Activated T-helper 17 cell treated with anti-CD3 and anti-CD28 coated beads, Interleukin-2, amount 50 U/mL, for 72 hours (primary cell): Measurements from ENCODE around the gene WASF2. TPM values are rescaled to one million over a fixed set of nuclear protein-coding genes. Genes with fewer than 3 reads are reported as not detected.
A peak's percentile ranks its signal among the peaks of the same experiment; 100 is the strongest.
"Not testable (repeated sequence)": the region's sequence is repeated elsewhere in the genome, so short reads cannot be mapped to it uniquely, and the experiment has no call there.

Experiments used
- ATAC-seq: fragments of 150-1000 bp; cut with Tn5 transposase; replicated peaks from 2 replicates; pipeline ENCODE4 v1.10.0; 2021; ENCODE audit warnings: mild to moderate bottlenecking, moderate library complexity
- H3K27ac Mint-ChIP-seq: one replicate; pipeline ENCODE4 v1.8.0; 2022; ENCODE audit warnings: mixed read lengths
- H3K27me3 Mint-ChIP-seq: one replicate; pipeline ENCODE4 v1.8.0; 2022; ENCODE audit warnings: mixed read lengths
- H3K36me3 Mint-ChIP-seq: one replicate; pipeline ENCODE4 v1.8.0; 2022; ENCODE audit warnings: low read depth, mild to moderate bottlenecking, mixed read lengths
- H3K4me1 Mint-ChIP-seq: one replicate; pipeline ENCODE4 v1.8.0; 2022; ENCODE audit warnings: mixed read lengths
- H3K4me3 Mint-ChIP-seq: one replicate; pipeline ENCODE4 v1.8.0; 2022; ENCODE audit warnings: mild to moderate bottlenecking, mixed read lengths
- H3K9me3 Mint-ChIP-seq: one replicate; pipeline ENCODE4 v1.8.0; 2022; ENCODE audit warnings: mixed read lengths
- total RNA-seq, 2 donors: library from RNA; stranded (reverse); gene quantifications; one replicate each; pipeline ENCODE4 v1.2.3, GENCODE V29; 2022

The WASF2 gene
- total RNA-seq, 2 donors from 2014 or later = 85.7 to 125 TPM

GRCh38 chr1:27464926-27465647 is 24.9 kb downstream of the WASF2 start:
- H3K36me3 Mint-ChIP-seq = peaks cover 55% of the 10 kb centered on the region
- ATAC-seq = no peak
- H3K9me3 Mint-ChIP-seq = no peaks in the 10 kb centered on the region
- H3K27me3 Mint-ChIP-seq = no peaks in the 10 kb centered on the region
- no peak overlapping the region for H3K4me3 Mint-ChIP-seq
- H3K27ac Mint-ChIP-seq = peak overlapping the region; percentile 16
- H3K4me1 Mint-ChIP-seq = peaks cover 30% of the 10 kb centered on the region

GRCh38 chr1:27463916-27464315 is 26.1 kb downstream of the WASF2 start:
- not testable (repeated sequence) for ATAC-seq, H3K27me3 Mint-ChIP-seq, H3K27ac Mint-ChIP-seq, H3K4me3 Mint-ChIP-seq, H3K9me3 Mint-ChIP-seq
- H3K4me1 Mint-ChIP-seq = peaks cover 19% of the 10 kb centered on the region
- peaks cover 43% of the 10 kb centered on the region for H3K36me3 Mint-ChIP-seq

- Mint-ChIP-seq H3K4me1 (peaks cover 16% of the 10 kb centered on the region), H3K36me3 (peaks cover 29% of the 10 kb centered on the region)
- H3K9me3 Mint-ChIP-seq, ATAC-seq, H3K27me3 Mint-ChIP-seq, H3K4me3 Mint-ChIP-seq, H3K27ac Mint-ChIP-seq: not testable (repeated sequence)
Observed at GRCh38 chr1:27458521-27458920, 31.4 kb downstream of the WASF2 start.

- no peaks in the 10 kb centered on the region for H3K9me3 Mint-ChIP-seq
- peak overlapping the region; percentile 80 for H3K27ac Mint-ChIP-seq
- peaks cover 25% of the 10 kb centered on the region for H3K4me1 Mint-ChIP-seq
- ATAC-seq = peak; percentile 96
- no peaks in the 10 kb centered on the region for H3K27me3 Mint-ChIP-seq
- peaks cover 20% of the 10 kb centered on the region for H3K36me3 Mint-ChIP-seq
- peak overlapping the region; percentile 54 for H3K4me3 Mint-ChIP-seq
Observed at GRCh38 chr1:27455139-27455811, 34.7 kb downstream of the WASF2 start.

GRCh38 chr1:27454610-27455009 is 35.4 kb downstream of the WASF2 start:
- H3K9me3 Mint-ChIP-seq = no peaks in the 10 kb centered on the region
- no peaks in the 10 kb centered on the region for H3K27me3 Mint-ChIP-seq
- peak overlapping the region; percentile 54 for H3K4me3 Mint-ChIP-seq
- peaks cover 27% of the 10 kb centered on the region for H3K36me3 Mint-ChIP-seq
- H3K4me1 Mint-ChIP-seq = peaks cover 25% of the 10 kb centered on the region
- no peak for ATAC-seq
- H3K27ac Mint-ChIP-seq = no peak overlapping the region

- H3K27ac Mint-ChIP-seq = no peak overlapping the region
- no peak for ATAC-seq
- H3K27me3 Mint-ChIP-seq = no peaks in the 10 kb centered on the region
- H3K9me3 Mint-ChIP-seq = no peaks in the 10 kb centered on the region
- peaks cover 45% of the 10 kb centered on the region for H3K36me3 Mint-ChIP-seq
- no peak overlapping the region for H3K4me3 Mint-ChIP-seq
- peaks cover 38% of the 10 kb centered on the region for H3K4me1 Mint-ChIP-seq
Observed at GRCh38 chr1:27451343-27451742, 38.6 kb downstream of the WASF2 start.

- no peaks in the 10 kb centered on the region for H3K27me3 Mint-ChIP-seq
- peak; percentile 40 for ATAC-seq
- peak overlapping the region; percentile 3 for H3K27ac Mint-ChIP-seq
- no peaks in the 10 kb centered on the region for H3K9me3 Mint-ChIP-seq
- H3K4me1 Mint-ChIP-seq = peaks cover 41% of the 10 kb centered on the region
- H3K36me3 Mint-ChIP-seq = peaks cover 48% of the 10 kb centered on the region
- H3K4me3 Mint-ChIP-seq = no peak overlapping the region
Observed at GRCh38 chr1:27448982-27449381, 41.0 kb downstream of the WASF2 start.

- H3K4me1 Mint-ChIP-seq = peaks cover 42% of the 10 kb centered on the region
Observed at GRCh38 chr1:27447883-27448282, 42.1 kb downstream of the WASF2 start.

GRCh38 chr1:27447399-27447798 is 42.6 kb downstream of the WASF2 start:
- no peak overlapping the region for H3K4me3 Mint-ChIP-seq
- no peak overlapping the region for H3K27ac Mint-ChIP-seq
- peaks cover 51% of the 10 kb centered on the region for H3K36me3 Mint-ChIP-seq
- no peaks in the 10 kb centered on the region for H3K9me3 Mint-ChIP-seq
- no peaks in the 10 kb centered on the region for H3K27me3 Mint-ChIP-seq
- H3K4me1 Mint-ChIP-seq = peaks cover 42% of the 10 kb centered on the region
- ATAC-seq = no peak

More at GRCh38 chr1:27447883-27448282, 42.1 kb downstream of the WASF2 start:
- no peak for ATAC-seq
- Mint-ChIP-seq H3K9me3 (no peaks in the 10 kb centered on the region), H3K27me3 (no peaks in the 10 kb centered on the region), H3K27ac (peak overlapping the region; percentile 36), H3K4me3 (no peak overlapping the region), H3K36me3 (peaks cover 51% of the 10 kb centered on the region)

- H3K4me3 Mint-ChIP-seq = no peak overlapping the region
- no peaks in the 10 kb centered on the region for H3K9me3 Mint-ChIP-seq
- H3K4me1 Mint-ChIP-seq = peaks cover 40% of the 10 kb centered on the region
- H3K27ac Mint-ChIP-seq = no peak overlapping the region
- H3K27me3 Mint-ChIP-seq = no peaks in the 10 kb centered on the region
- peaks cover 51% of the 10 kb centered on the region for H3K36me3 Mint-ChIP-seq
- no peak for ATAC-seq
Observed at GRCh38 chr1:27446496-27447020, 43.4 kb downstream of the WASF2 start.

GRCh38 chr1:27445177-27445936 is 44.6 kb downstream of the WASF2 start:
- Mint-ChIP-seq H3K9me3 (no peaks in the 10 kb centered on the region), H3K4me3 (peak overlapping the region; percentile 86), H3K4me1 (peaks cover 33% of the 10 kb centered on the region), H3K27me3 (no peaks in the 10 kb centered on the region), H3K27ac (peak overlapping the region; percentile 99), H3K36me3 (peaks cover 54% of the 10 kb centered on the region)
- peak; percentile 82 for ATAC-seq

- peak; percentile 27 for ATAC-seq
- no peaks in the 10 kb centered on the region for H3K9me3 Mint-ChIP-seq
- peaks cover 54% of the 10 kb centered on the region for H3K36me3 Mint-ChIP-seq
- H3K27ac Mint-ChIP-seq = peak overlapping the region; percentile 99
- H3K4me1 Mint-ChIP-seq = peaks cover 35% of the 10 kb centered on the region
- no peaks in the 10 kb centered on the region for H3K27me3 Mint-ChIP-seq
- H3K4me3 Mint-ChIP-seq = peak overlapping the region; percentile 86
Observed at GRCh38 chr1:27444632-27445031, 45.3 kb downstream of the WASF2 start.

- Mint-ChIP-seq H3K27me3 (no peaks in the 10 kb centered on the region), H3K27ac (peak overlapping the region; percentile 34), H3K4me3 (peak overlapping the region; percentile 7), H3K36me3 (peaks cover 24% of the 10 kb centered on the region), H3K4me1 (peaks cover 43% of the 10 kb centered on the region), H3K9me3 (no peaks in the 10 kb centered on the region)
- no peak for ATAC-seq
Observed at GRCh38 chr1:27439150-27439549, 50.8 kb downstream of the WASF2 start.

- no peaks in the 10 kb centered on the region for H3K9me3 Mint-ChIP-seq
- no peaks in the 10 kb centered on the region for H3K27me3 Mint-ChIP-seq
- H3K27ac Mint-ChIP-seq = peak overlapping the region; percentile 34
- H3K4me3 Mint-ChIP-seq = peak overlapping the region; percentile 7
- ATAC-seq = peak; percentile 40
- peaks cover 45% of the 10 kb centered on the region for H3K4me1 Mint-ChIP-seq
- H3K36me3 Mint-ChIP-seq = peaks cover 19% of the 10 kb centered on the region
Observed at GRCh38 chr1:27438621-27439061, 51.3 kb downstream of the WASF2 start.
